Right atrium auricular region (tissue), 2 donors: ENCODE measurements around the gene FGFR2. TPM values are rescaled to one million over a fixed set of nuclear protein-coding genes. Genes with fewer than 3 reads are reported as not detected.

Experiments used
- DNase-seq: peaks from one replicate; pipeline ENCODE4 v3.0.0-alpha.2; 2019; ENCODE audit warnings: low spot score
- H3K27ac ChIP-seq, 2 donors: fragments of 200-600 bp; sonication (generic); 1 replicate in 1 of 2; 2 replicates in 1 of 2; pipeline ENCODE4 v1.5.1; 2016 to 2019
- H3K27me3 ChIP-seq, 2 donors: fragments of 200-600 bp; sonication (generic); one replicate each; pipeline versions ENCODE4 v1.5.1 to v1.6.0; 2017 to 2019
- H3K36me3 ChIP-seq: fragments of 200-600 bp; sonication (generic); one replicate; pipeline ENCODE4 v1.5.1; 2016
- H3K4me1 ChIP-seq, 2 donors: fragments of 200-600 bp; sonication (generic); one replicate each; pipeline versions ENCODE4 v1.5.1 to v1.6.0; 2017 to 2019
- H3K4me3 ChIP-seq, 2 donors: fragments of 200-600 bp; sonication (generic); 1 replicate in 1 of 2; 2 replicates in 1 of 2; pipeline ENCODE4 v1.5.1; 2017 to 2019; ENCODE audit warnings: mild to moderate bottlenecking in 1 of 2, moderate library complexity in 1 of 2
- H3K9me3 ChIP-seq, 2 donors: fragments of 200-600 bp; sonication (generic); one replicate each; pipeline ENCODE4 v1.5.1; 2019
- total RNA-seq, 2 donors: library from RNA; depleted of rRNA; stranded (reverse); fragments of >200 nt; gene quantifications; one replicate each; pipeline ENCODE4 v1.1.0, GENCODE V29; 2016
- TF ChIP-seq, protein P1 (sequence below), 2 donors: fragments of 200-600 bp; sonication (generic); IDR thresholded peaks; one replicate each; pipeline ENCODE4 v1.5.1; 2019; ENCODE audit warnings: antibody characterized with exemption in 2 of 2

The FGFR2 gene
- total RNA-seq, 2 donors from 2014 or later: 2.8 to 19.0 TPM

DNA sequence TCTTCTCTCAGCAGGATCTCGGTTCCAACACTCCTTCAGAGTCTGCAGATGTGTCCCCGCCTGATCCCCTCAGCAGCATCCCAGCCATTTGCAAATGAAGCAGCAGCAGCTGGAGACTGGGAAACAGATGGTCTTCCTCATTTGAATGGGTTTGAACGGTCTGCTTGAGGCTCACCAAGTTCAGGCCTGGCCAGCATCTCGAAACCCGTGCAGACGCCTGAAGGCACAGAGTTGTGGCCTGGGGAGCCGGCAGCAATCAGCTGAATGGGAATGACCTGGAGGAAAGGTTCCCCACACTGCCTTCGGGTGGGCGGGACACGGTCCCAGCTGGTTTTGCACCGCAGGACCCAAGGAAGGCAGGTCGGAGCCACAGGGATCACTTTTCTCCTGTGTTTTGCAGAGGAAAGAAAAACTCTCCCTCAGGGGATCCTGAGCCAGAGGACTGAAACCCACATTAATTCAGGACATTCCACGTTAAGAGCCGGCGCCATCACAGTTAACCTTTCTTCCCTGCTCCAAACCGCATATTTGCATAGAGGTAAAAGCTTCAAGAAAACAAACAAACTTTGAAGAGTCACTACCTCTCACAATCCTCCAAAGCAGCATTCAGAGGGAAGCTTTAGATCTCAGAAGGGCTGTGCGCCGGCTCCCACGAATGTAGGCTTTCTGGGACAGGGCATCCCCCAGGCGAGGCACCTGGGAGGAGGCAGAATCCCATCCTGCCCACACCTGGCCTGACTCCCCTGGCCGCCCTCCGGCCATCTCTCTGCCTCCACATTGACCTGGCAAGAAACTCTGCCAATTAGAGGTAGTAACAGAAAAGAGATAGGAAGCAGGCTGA, 17.7 kb downstream of the FGFR2 start:
- TF ChIP-seq, protein P1, sequence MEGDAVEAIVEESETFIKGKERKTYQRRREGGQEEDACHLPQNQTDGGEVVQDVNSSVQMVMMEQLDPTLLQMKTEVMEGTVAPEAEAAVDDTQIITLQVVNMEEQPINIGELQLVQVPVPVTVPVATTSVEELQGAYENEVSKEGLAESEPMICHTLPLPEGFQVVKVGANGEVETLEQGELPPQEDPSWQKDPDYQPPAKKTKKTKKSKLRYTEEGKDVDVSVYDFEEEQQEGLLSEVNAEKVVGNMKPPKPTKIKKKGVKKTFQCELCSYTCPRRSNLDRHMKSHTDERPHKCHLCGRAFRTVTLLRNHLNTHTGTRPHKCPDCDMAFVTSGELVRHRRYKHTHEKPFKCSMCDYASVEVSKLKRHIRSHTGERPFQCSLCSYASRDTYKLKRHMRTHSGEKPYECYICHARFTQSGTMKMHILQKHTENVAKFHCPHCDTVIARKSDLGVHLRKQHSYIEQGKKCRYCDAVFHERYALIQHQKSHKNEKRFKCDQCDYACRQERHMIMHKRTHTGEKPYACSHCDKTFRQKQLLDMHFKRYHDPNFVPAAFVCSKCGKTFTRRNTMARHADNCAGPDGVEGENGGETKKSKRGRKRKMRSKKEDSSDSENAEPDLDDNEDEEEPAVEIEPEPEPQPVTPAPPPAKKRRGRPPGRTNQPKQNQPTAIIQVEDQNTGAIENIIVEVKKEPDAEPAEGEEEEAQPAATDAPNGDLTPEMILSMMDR (IDR thresholded peaks at IDR 0.05): no peak
- no peak for DNase-seq
- no peaks in the 10 kb centered on the region for H3K4me1 ChIP-seq
- no peaks in the 10 kb centered on the region for H3K9me3 ChIP-seq
- H3K4me3 ChIP-seq: no peak overlapping the region
- no peak overlapping the region for H3K27ac ChIP-seq
- H3K27me3 ChIP-seq: no peaks in the 10 kb centered on the region
- no peaks in the 10 kb centered on the region for H3K36me3 ChIP-seq

DNA sequence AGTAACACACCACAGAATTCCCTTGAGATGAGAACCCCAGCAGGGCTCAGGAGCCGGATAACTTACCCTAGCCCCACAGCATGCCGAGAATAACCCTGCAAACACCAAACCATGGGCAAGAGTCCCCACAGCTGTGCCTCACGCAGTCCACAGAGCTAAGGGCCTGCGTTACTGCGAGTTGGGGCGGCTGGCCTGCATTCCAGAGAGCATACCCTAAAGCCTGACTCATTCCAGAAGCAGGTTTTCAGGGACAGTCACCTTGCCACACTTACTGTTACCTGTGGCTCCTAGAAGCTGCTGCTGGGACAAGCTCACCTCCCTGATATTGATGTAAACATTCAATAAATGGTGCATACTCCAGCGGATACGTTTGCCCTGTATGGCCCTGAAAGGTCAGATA, 18.6 kb downstream of the FGFR2 start:
- Histone ChIP-seq H3K36me3 (no peaks in the 10 kb centered on the region), H3K9me3 (no peaks in the 10 kb centered on the region), H3K4me1 (no peaks in the 10 kb centered on the region), H3K4me3 (no peak overlapping the region), H3K27ac (no peak overlapping the region), H3K27me3 (no peaks in the 10 kb centered on the region)
- DNase-seq: no peak
- TF ChIP-seq, protein P1 (IDR thresholded peaks at IDR 0.05): no peak

DNA sequence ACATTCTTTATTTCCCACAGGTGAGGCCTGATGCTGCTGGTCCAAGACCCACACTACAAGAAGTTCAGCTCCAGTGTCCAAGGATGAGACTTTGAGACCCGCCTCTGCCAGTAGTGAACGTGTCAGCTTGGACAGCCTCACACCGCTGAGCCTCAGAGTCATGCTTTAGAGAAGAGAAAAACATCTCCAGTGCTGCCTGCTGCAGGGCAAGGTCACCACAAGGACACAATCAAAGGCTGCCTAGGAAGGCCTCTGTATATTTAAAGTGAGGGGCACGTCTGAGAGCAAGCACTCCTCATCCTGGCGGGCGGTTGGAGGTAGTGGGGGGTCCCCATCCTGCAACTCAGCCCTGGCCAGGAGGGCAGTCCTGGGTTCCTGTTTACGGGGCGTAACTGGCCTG, 19.3 kb downstream of the FGFR2 start:
- H3K36me3 ChIP-seq: no peaks in the 10 kb centered on the region
- TF ChIP-seq, protein P1 (IDR thresholded peaks at IDR 0.05): no peak
- H3K27me3 ChIP-seq: no peaks in the 10 kb centered on the region
- no peak for DNase-seq
- no peaks in the 10 kb centered on the region for H3K9me3 ChIP-seq
- no peak overlapping the region for H3K4me3 ChIP-seq
- no peaks in the 10 kb centered on the region for H3K4me1 ChIP-seq
- H3K27ac ChIP-seq: no peak overlapping the region

DNA sequence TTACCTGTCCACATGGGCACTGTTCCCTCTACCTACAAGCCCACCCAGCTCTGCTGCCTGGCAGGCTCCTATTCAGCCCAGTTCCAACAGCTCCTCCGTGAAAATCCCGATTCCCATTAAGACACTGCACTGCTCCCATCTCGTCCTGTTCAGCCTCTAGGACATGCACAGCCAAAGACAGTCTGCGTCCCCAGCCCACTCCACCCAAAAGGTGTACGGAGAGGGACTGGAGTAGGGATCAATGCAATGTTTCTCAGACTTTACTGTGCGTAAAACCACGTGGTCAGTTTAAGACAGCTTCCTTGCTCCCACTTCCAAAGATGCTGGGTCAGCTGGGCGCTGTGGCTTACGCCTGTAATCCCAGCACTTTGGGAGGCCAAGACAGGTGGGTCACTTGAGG, 19.9 kb downstream of the FGFR2 start:
- no peak for DNase-seq
- no peaks in the 10 kb centered on the region for H3K27me3 ChIP-seq
- no peak overlapping the region for H3K27ac ChIP-seq
- no peaks in the 10 kb centered on the region for H3K4me1 ChIP-seq
- TF ChIP-seq, protein P1 (IDR thresholded peaks at IDR 0.05): no peak
- H3K4me3 ChIP-seq: no peak overlapping the region
- no peaks in the 10 kb centered on the region for H3K9me3 ChIP-seq
- H3K36me3 ChIP-seq: no peaks in the 10 kb centered on the region

DNA sequence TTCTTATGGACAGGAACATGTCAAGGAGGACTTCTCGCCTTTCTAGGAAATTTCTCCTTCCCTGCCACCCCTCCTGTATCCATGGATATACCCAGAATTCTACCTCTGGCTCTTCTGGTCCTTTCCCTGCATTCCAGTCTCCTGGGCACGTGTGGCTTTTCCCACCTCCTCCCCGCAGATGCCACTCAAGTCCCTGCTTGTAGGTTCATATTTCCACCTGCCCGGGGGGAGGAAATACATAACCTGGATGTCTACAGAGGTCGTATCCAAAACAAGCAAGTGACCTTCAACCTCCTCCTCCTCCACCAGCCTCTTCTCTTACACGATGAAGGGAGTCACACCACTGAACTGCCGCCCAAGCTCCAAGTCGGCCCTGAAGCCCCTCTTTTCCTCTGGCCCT, 20.7 kb downstream of the FGFR2 start:
- no peak for DNase-seq
- no peaks in the 10 kb centered on the region for H3K9me3 ChIP-seq
- no peaks in the 10 kb centered on the region for H3K36me3 ChIP-seq
- no peaks in the 10 kb centered on the region for H3K27me3 ChIP-seq
- no peak overlapping the region for H3K4me3 ChIP-seq
- H3K27ac ChIP-seq: no peak overlapping the region
- TF ChIP-seq, protein P1 (IDR thresholded peaks at IDR 0.05): no peak
- H3K4me1 ChIP-seq: no peaks in the 10 kb centered on the region

DNA sequence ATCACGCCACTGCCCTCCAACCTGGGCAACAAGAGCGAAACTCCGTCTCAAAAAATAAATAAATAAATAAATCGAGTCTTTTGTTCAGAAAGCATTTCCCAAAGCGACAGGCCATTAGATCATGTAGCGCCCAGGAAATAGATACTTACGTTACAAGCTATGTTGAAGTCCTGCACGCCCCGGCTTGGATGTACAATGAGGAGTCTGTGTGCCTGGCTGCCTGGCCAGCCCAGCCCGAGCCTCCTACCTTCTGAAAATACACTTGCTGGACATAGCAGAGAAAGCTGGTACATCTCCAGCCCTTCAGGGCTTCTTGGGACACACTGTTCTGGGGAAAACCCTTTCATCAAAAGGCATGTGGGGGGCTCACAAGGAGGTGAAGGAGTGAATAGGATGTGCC, 22.1 kb downstream of the FGFR2 start:
- TF ChIP-seq, protein P1 (IDR thresholded peaks at IDR 0.05): no peak
- Histone ChIP-seq H3K27me3 (no peaks in the 10 kb centered on the region), H3K4me3 (no peak overlapping the region), H3K9me3 (no peaks in the 10 kb centered on the region), H3K4me1 (no peaks in the 10 kb centered on the region), H3K36me3 (no peaks in the 10 kb centered on the region), H3K27ac (no peak overlapping the region)
- DNase-seq: no peak
